GM04503 (cell line): Measurements from ENCODE around the gene MEGF6.

Experiments
- DNase-seq: peaks from one replicate; pipeline ENCODE4 v3.0.0-alpha.2; 2012; ENCODE audit warnings: low read depth

MEGF6 gene

DNA sequence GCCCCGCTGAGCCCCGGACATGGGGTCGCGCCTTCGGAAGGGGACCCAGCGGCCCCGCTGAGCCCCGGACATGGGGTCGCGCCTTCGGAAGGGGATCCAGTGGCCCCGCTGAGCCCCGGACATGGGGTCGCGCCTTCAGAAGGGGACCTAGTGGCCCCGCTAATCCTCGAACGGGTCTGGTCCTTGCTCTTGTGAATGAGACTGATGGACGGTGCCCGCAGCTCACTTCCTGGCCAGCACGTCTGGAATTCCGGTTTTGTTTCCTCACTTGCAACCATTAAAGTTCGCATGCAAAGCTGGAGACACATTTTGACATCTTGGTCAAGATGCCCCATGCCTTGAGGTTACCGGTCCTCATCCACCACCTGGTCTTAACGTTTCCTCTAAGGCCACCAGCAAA lies 33.0 kb upstream of the MEGF6 start:
- DNase-seq, result no peak

DNA sequence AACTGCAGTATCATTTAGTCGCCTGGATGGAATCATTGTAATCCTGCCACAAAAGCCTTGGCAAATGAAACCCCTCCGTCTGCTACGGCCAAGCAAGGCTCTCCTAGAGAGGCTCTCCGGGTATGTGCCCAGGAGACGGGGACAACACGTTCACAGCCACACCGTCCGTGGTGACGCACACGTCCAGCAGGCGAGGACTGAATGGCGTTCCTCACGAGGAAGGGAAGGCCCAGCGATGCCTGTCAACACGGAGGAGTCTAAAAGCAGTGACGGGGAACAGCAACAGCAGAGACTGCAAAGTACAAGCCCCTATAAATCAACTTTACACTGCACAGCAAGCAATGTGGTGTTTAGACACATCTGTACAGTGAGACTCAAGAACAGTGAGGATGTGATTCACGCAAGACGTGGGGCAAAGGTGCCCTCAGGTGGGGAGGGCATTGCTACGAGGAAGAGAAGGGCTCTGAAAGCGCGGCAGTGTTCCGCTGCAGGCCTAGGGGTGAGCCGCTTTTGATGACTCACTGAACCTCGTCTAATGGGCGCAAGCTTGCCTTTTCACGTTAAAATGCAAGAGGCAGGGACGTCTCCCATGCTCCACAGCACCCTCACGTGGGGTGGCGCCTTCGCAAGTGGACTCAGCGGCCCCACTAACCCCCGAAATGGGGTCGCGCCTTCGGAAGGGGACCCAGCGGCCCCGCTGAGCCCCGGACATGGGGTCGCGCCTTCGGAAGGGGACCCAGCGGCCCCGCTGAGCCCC lies 31.8 kb upstream of the MEGF6 start:
- DNase-seq, result no peak

GRCh38 chr1:3641816-3642215 lies 30.5 kb upstream of the MEGF6 start:
- DNase-seq, result no peak

GRCh38 chr1:3641046-3641760 lies 29.9 kb upstream of the MEGF6 start:
- no peak for DNase-seq

DNA sequence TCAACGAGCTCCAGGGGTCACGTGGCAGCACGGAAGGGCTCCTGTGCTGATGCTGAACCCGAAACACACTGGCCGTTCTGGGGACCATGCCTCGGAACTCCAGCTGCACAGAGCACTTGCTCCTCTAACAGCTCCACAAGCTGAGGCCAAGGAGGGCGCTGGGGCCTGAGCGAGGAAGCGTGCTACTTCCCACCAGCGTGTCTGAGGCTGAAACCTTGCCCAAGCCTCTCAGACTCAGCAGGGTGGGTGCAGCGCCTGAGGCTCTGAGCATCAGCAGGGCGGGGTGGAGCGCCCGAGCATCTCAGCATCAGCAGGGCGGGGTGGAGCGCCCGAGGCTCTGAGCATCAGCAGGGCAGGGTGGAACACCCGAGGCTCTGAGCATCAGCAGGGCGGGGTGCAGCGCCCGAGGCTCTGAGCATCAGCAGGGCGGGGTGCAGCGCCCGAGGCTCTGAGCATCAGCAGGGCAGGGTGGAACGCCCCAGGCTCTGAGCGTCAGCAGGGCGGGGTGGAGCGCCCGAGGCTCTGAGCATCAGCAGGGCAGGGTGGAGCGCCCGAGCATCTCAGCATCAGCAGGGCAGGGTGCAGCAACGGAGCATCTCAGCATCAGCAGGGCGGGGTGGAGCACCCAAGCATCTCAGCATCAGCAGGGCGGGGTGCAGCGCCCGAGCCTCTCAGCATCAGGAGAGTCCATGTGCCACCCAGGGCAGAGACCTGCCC lies 29.0 kb upstream of the MEGF6 start:
- DNase-seq, result no peak

GRCh38 chr1:3639397-3639911 lies 28.1 kb upstream of the MEGF6 start:
- DNase-seq, result no peak

DNA sequence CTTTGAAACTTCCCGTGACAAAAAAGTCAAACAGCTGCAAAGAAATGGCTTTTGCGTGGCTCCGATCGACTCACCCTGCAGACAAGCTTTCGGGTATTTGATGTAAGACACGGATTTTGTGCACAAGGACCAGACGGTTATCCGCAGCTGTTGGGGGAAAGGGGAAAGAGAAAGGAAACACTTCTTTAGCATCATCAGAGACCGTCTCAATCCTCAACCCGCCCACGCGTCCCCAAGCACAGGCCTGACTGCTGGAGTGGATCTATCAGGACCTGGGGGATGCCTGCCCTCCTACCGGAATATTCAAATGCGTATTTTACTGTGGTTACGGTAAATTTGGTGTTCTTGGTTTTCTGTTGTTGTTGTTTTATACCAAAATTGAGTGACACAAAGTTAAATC lies 27.4 kb upstream of the MEGF6 start:
- no peak for DNase-seq

- DNase-seq, result no peak
Measured at GRCh38 chr1:3638027-3638426, 26.7 kb upstream of the MEGF6 start.

GRCh38 chr1:3636531-3636930 lies 25.2 kb upstream of the MEGF6 start:
- no peak for DNase-seq

DNA sequence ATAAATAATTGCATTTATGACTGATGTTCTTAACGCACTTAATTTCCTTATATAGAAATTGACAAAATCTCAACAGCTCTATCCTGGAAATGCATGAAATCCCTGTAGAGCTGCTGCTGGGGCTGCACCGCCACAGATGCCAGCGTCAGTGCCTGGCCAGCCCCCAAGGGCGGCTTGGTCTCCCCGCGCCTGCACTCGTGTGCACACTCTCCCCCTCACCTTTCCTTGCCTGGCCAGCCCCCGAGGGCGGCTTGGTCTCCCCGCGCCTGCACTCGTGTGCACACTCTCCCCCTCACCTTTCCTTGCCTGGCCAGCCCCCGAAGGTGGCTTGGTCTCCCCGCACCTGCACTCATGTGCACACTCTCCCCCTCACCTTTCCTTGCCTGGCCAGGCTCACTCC lies 24.8 kb upstream of the MEGF6 start:
- no peak for DNase-seq

- DNase-seq, result no peak
Measured at GRCh38 chr1:3634059-3634800, 22.9 kb upstream of the MEGF6 start.

DNA sequence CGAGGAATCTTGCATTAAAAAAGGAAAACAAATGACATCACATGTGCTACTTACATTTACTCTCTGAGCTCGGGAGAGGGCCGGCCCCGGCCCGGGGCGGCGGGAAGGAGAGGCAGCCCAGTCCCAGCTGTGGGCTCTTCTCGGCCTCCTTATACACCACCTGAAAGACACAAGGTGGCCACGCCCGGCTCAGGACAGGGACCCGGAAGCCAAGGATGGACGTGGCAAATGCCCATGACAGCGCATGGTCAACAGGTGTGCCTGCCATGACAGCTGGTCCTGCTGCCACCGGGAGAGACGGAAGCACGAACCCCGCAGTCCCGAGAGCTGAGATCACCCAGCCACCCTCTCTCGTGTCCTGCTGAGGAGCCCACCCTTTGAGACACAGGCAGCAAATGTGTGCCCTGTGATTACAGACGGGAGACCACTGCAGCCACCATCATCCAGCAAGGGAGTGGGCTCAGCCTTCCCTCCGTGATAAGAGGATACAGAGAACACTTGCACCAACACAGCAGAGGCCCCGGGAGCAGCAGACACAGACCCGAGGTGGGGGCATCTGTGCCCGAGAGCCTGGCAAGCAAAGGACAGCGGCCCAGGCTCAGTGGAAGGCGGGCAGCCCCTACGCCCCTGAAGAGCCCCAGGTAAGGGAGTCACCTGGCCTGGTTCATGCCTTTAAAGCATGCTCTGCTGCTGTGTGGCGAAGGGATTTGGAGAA lies 22.2 kb upstream of the MEGF6 start:
- DNase-seq, result no peak

DNA sequence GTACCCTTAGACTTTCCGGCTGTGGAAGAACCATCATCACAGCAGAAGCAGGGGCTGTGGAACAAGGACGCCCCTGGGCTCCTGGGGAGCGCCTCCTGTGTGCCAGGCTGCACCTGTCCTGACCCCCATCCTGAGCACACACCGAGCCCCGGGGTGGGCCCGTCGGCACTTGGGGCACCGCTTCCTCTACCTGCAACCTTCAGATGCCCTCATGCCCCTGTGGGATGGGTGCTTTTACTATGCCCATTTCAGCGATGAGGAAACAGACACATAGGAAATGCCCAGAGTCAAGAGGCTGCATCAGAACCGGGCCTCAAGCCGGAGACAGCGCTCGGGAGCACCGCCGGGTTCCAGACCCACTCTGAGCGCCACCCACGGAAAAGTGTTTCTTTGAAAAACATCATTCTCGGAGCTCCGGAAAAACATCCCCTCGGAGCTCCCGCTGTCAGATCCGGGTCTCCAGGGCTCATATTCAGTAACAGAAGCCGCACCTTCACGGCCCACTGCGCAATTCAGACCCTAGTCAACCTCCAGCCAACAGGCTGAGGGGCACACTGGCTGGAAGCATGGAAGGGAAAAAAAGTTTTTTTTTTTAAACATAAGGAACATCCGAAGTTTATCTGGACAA lies 21.5 kb upstream of the MEGF6 start:
- DNase-seq, result no peak

GRCh38 chr1:3632298-3632697 lies 21.0 kb upstream of the MEGF6 start:
- no peak for DNase-seq

GRCh38 chr1:3631320-3632260 lies 20.3 kb upstream of the MEGF6 start:
- DNase-seq, result no peak

DNA sequence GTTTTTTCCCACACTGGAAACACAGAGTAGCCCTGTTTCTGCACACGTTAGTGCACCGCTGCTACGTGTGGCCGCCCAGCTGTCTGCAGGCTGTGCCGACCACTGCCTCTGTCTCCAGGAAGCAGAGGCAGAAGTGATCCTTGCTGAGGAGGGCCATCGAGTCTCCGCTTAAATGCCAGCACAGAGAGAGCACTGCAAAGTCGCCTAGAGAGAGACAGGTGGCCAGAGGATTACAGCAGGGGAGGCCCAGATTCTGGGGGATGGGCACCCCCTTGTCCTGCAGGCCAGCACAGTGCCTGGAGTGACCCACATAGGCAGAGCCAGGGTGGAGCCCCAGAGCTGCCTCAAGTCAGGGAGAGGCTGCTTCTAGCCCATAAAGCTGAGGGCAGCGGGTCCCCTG lies 19.6 kb upstream of the MEGF6 start:
- no peak for DNase-seq

GRCh38 chr1:3630161-3630611 lies 18.9 kb upstream of the MEGF6 start:
- DNase-seq, result no peak

- DNase-seq, result no peak
Measured at GRCh38 chr1:3629561-3630160, 18.4 kb upstream of the MEGF6 start.

GRCh38 chr1:3628445-3628844 lies 17.1 kb upstream of the MEGF6 start:
- no peak for DNase-seq
